NCI-H2196 treated with DMSO at 0.1 percent for 48 hours (cell line): Measurements from ENCODE around the gene FCRL5.
"Not testable (repeated sequence)": the region's sequence is repeated elsewhere in the genome, so short reads cannot be mapped to it uniquely, and the experiment has no call there.

Experiments used
- DNase-seq: peaks from one replicate; lab custom pipeline; 2025; ENCODE audit not compliant: unreplicated experiment; lab: John Stamatoyannopoulos, UW

FCRL5 gene

GRCh38 chr1:157551694-157552693, at the start of gene FCRL5:
Gene FCRL5 (minus strand): TSS chr1:157552515. CDS start chr1:157552362, 153 bp downstream.
- DNase-seq, result no peak

GRCh38 chr1:157600236-157600635, 47.9 kb upstream of the FCRL5 start:
- no peak for DNase-seq

GRCh38 chr1:157597959-157598667, 45.8 kb upstream of the FCRL5 start, which contains the start of gene FCRL4:
Gene FCRL4 (minus strand): TSS chr1:157598085. CDS start chr1:157597944, 141 bp downstream.
- DNase-seq, result no peak

GRCh38 chr1:157596384-157596783, 44.1 kb upstream of the FCRL5 start:
- no peak for DNase-seq

GRCh38 chr1:157595356-157595755, 43.0 kb upstream of the FCRL5 start:
- DNase-seq, result no peak

- no peak for DNase-seq
Measured at GRCh38 chr1:157585984-157586383, 33.7 kb upstream of the FCRL5 start.

- no peak for DNase-seq
Measured at GRCh38 chr1:157584503-157584902, 32.2 kb upstream of the FCRL5 start.

- DNase-seq, result no peak
Measured at GRCh38 chr1:157580828-157581210, 28.5 kb upstream of the FCRL5 start.

GRCh38 chr1:157580179-157580827, 28.0 kb upstream of the FCRL5 start:
- DNase-seq, result peak; percentile 11

GRCh38 chr1:157577420-157577819, 25.1 kb upstream of the FCRL5 start:
- no peak for DNase-seq

GRCh38 chr1:157575744-157576143, 23.4 kb upstream of the FCRL5 start:
- DNase-seq, result no peak

GRCh38 chr1:157574836-157575235, 22.5 kb upstream of the FCRL5 start:
- no peak for DNase-seq

- no peak for DNase-seq
Measured at GRCh38 chr1:157566484-157567300, 14.4 kb upstream of the FCRL5 start.

GRCh38 chr1:157562515-157562914, 10.2 kb upstream of the FCRL5 start:
- DNase-seq, result no peak

- no peak for DNase-seq
Measured at GRCh38 chr1:157558119-157558518, 5.8 kb upstream of the FCRL5 start.

GRCh38 chr1:157548081-157548480, 4.2 kb downstream of the FCRL5 start:
- not testable (repeated sequence) for DNase-seq

- no peak for DNase-seq
Measured at GRCh38 chr1:157542676-157543075, 9.6 kb downstream of the FCRL5 start.

GRCh38 chr1:157540852-157541251, 11.5 kb downstream of the FCRL5 start:
- no peak for DNase-seq

- DNase-seq, result no peak
Measured at GRCh38 chr1:157540160-157540748, 12.1 kb downstream of the FCRL5 start.

GRCh38 chr1:157539568-157539967, 12.7 kb downstream of the FCRL5 start:
- no peak for DNase-seq
